Measurements from ENCODE around the gene SEMA3B. TPM values are rescaled to one million over a fixed set of nuclear protein-coding genes. Genes with fewer than 3 reads are reported as not detected.
"Not testable (repeated sequence)": the region's sequence is repeated elsewhere in the genome, so short reads cannot be mapped to it uniquely, and the experiment has no call there.

SEMA3B gene
- total RNA-seq, 1 donor = 23.3 TPM

DNA sequence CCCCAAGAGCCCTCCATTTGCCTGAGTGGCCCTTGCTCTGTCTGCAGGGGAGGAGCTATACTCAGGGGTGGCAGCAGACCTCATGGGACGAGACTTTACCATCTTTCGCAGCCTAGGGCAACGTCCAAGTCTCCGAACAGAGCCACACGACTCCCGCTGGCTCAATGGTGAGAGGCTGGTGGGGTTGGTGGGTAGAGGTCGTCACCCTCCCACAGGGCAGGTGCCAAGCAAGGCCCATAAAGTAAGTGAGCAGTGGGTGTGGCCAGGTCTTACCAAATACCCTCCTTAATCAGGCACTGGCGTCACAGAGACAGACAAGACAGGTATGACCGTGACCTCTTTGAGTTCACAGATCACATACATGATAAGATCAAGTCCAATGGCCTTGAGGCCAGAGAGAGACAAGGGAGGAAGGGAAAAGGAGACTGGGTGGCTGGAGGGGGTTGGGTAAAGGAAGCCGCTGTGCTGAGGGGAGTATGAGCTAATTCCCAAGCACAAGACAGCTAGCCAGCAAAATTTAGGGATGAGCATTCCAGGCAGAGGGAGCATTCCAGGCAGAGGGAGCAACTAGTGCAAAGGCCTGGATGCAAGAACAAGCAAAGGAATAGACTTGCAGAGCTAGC, 2.5 kb downstream of the SEMA3B start:
- no peak for TF ChIP-seq CTCF (IDR thresholded peaks at IDR 0.05; ENCODE audit: insufficient read depth, low read depth, low read length)
- no peak overlapping the region for H3K4me3 ChIP-seq (ENCODE audit: low read depth, low read length)
- DNase-seq (ENCODE audit: low read depth) = no peak

- DNase-seq (ENCODE audit: low read depth); H3K4me3 ChIP-seq (ENCODE audit: low read depth, low read length): not testable (repeated sequence)
Observed at GRCh38 chr3:50272538-50272910, 3.6 kb downstream of the SEMA3B start.

DNA sequence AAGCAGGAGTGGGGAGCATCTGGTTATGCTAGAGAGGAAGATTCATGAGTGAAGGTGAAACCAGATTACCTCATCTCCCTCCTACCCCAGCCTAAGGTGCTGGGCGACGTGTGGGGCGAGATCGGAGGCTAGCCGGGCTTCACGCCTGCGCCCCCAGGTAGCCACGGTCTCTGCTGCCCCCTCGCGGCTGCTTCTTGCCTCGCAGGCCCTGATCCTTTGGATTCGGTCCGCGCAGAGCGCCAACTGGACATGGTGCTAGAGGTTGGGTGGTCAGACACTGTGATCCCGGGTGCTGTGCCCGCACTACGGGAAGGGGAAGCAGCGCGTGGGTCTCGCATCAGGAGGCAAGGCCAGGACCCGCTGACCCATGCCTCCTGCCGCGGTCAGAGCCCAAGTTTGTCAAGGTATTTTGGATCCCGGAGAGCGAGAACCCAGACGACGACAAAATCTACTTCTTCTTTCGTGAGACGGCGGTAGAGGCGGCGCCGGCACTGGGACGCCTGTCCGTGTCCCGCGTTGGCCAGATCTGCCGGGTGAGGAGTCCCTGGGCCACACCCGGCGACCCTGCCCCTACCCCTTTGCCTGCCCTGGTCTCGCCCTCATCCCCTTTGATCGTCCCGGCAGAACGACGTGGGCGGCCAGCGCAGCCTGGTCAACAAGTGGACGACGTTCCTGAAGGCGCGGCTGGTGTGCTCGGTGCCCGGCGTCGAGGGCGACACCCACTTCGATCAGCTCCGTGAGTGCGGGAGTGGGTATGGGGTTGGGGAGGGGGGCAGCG, 4.2 kb downstream of the SEMA3B start:
- peak; percentile 67 for DNase-seq (ENCODE audit: low read depth)
- peak overlapping the region; percentile 36 for H3K4me3 ChIP-seq (ENCODE audit: low read depth, low read length)
- peak; percentile 94 for TF ChIP-seq CTCF (IDR thresholded peaks at IDR 0.05; ENCODE audit: insufficient read depth, low read depth, low read length)

DNA sequence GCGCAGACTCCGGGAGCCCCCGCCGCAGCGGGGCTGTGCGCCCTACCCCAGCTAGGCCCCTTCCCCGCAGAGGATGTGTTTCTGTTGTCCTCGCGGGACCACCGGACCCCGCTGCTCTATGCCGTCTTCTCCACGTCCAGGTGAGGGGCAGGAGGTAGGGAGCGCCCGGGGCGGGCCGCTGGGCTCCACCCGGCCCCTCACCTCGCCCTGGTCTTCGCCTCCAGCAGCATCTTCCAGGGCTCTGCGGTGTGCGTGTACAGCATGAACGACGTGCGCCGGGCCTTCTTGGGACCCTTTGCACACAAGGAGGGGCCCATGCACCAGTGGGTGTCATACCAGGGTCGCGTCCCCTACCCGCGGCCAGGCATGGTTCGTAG, 4.7 kb downstream of the SEMA3B start:
- DNase-seq (ENCODE audit: low read depth) = no peak
- no peak overlapping the region for H3K4me3 ChIP-seq (ENCODE audit: low read depth, low read length)
- TF ChIP-seq CTCF (IDR thresholded peaks at IDR 0.05; ENCODE audit: insufficient read depth, low read depth, low read length) = no peak

DNA sequence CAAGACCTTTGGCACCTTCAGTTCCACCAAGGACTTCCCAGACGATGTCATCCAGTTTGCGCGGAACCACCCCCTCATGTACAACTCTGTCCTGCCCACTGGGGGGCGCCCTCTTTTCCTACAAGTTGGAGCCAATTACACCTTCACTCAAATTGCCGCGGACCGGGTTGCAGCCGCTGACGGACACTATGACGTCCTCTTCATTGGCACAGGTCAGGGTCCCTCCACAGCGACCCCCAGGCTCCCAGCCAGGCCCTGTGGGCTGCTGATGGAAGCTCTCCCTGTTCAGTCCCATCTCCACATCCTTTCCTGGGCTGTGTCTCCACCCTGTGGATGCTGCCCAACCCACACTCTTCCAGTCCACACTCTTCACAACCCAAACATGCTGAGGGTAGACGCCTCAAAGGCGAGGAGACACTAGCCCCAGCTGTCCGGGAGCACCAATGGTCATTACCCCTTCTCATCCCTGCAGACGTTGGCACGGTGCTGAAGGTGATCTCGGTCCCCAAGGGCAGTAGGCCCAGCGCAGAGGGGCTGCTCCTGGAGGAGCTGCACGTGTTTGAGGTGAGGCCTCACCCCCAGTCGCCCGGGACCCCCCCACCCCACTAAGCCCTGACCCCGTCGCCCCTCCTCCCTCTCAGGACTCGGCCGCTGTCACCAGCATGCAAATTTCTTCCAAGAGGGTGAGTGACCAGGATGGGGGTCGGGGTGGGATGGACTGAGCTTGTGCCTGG, 5.6 kb downstream of the SEMA3B start:
- DNase-seq (ENCODE audit: low read depth) = peak; percentile 63
- H3K4me3 ChIP-seq (ENCODE audit: low read depth, low read length) = no peak overlapping the region
- TF ChIP-seq CTCF (IDR thresholded peaks at IDR 0.05; ENCODE audit: insufficient read depth, low read depth, low read length) = peak; percentile 75

- H3K4me3 ChIP-seq (ENCODE audit: low read depth, low read length) = no peak overlapping the region
- no peak for TF ChIP-seq CTCF (IDR thresholded peaks at IDR 0.05; ENCODE audit: insufficient read depth, low read depth, low read length)
- DNase-seq (ENCODE audit: low read depth) = no peak
Observed at GRCh38 chr3:50275141-50275995, 6.4 kb downstream of the SEMA3B start.

Data from fibroblast of villous mesenchyme (primary cell).